Right cardiac atrium (tissue), 5 donors: ENCODE measurements around the gene TCP1. TPM values are rescaled to one million over a fixed set of nuclear protein-coding genes. Genes with fewer than 3 reads are reported as not detected.

Experiments
- ATAC-seq, 2 donors: fragments of 200-7000 bp; cut with Tn5 transposase; one replicate each; pipeline versions ENCODE4 v1.8.0 to v1.9.1; 2020; ENCODE audit warnings: moderate library complexity in 2 of 2, mild to moderate bottlenecking in 1 of 2
- DNase-seq, 3 donors: peaks; one replicate each; pipeline ENCODE4 v3.0.0-alpha.2; 2020
- H3K27ac ChIP-seq: one replicate; pipeline ENCODE4 v1.5.1; 2013; ENCODE audit warnings: mild to moderate bottlenecking, low read length, control low read depth, moderate library complexity
- H3K27me3 ChIP-seq: one replicate; pipeline ENCODE4 v1.6.1; 2013; ENCODE audit not compliant: control insufficient read depth, insufficient read depth
- H3K4me1 ChIP-seq: one replicate; pipeline ENCODE4 v1.6.1; 2013; ENCODE audit warnings: low read length; ENCODE audit not compliant: control insufficient read depth, insufficient read depth
- H3K4me3 ChIP-seq: one replicate; pipeline ENCODE4 v1.5.1; 2013; ENCODE audit warnings: low read length, control low read depth
- H3K9me3 ChIP-seq: one replicate; pipeline ENCODE4 v1.6.1; 2013; ENCODE audit warnings: low read length; ENCODE audit not compliant: control insufficient read depth
- WGBS: extraction: QIAGEN DNeasy Blood & Tissue Kit; methylation state at CpG from one replicate; pipeline ENCODE4 v1.1.7; 2013; 5-methylcytosine and 5-hydroxymethylcytosine counted together
- intact Hi-C, 4 donors: fragments of 100-400 bp; cut with DNase I; formaldehyde crosslinking; loops; one replicate each; pipeline versions ENCODE4 v1.11.0 to v1.14.0; 2022 to 2023
- long read RNA-seq, 4 donors: library from polyadenylated mRNA; unstranded; transcript quantifications; one replicate each; pipeline ENCODE4 v2.0.0, GENCODE V29; 2020 to 2021
- polyA plus RNA-seq: library from polyadenylated mRNA; stranded (reverse); fragments of 200-250 nt; gene quantifications from one replicate; pipeline ENCODE4 v1.2.3, GENCODE V29; 2013
- total RNA-seq, 4 donors: library from RNA; stranded (reverse); fragmentation: NEBNext Ultra II Directional; extraction: Animal tissue kit (Norgen Biotek cat#: 25700); gene quantifications; one replicate each; pipeline ENCODE4 v1.2.1, GENCODE V29; 2021
- donor health status: healthy with polysubstance abuse.
- donor health status: DM: no; HTN: yes; CAD: no.
- donor health status: DM: no; HTN: no; CAD: no.
- donor health status: DM: no; HTN: yes; CAD: no; lungs with severe emphysema.
- donor health status: DM: yes; HTN: yes; CAD: no.

Gene TCP1
- 100 to 1,000 TPM; 134 to 161 (median 145) TPM for total RNA-seq
- 123 TPM for polyA plus RNA-seq
- long read RNA-seq, donor 1, transcript TCP1-201 (12 exons, 2,499 nt), result major isoform, 399 of 429 reads
- long read RNA-seq, donor 1, transcript TCP1-202 (11 exons, 1,878 nt), result minor isoform, 5 of 429 reads
- long read RNA-seq, donor 1, partial matches to known transcripts, result 20 of 429 reads
- long read RNA-seq, donor 1, other reads (novel, unspliced or antisense), result 5 of 429 reads
- long read RNA-seq, donor 2, transcript TCP1-201 (12 exons, 2,499 nt), result major isoform, 131 of 145 reads
- long read RNA-seq, donor 2, partial matches to known transcripts, result 6 of 145 reads
- long read RNA-seq, donor 2, other reads (novel, unspliced or antisense), result 4 of 145 reads
- long read RNA-seq, donor 3, transcript TCP1-202 (11 exons, 1,878 nt), result minor isoform, 13 of 709 reads
- long read RNA-seq, donor 3, transcript TCP1-201 (12 exons, 2,499 nt), result major isoform, 650 of 709 reads
- long read RNA-seq, donor 3, partial matches to known transcripts, result 20 of 709 reads
- long read RNA-seq, donor 3, other reads (novel, unspliced or antisense), result 26 of 709 reads
- long read RNA-seq, donor 4, transcript TCP1-201 (12 exons, 2,499 nt), result major isoform, 110 of 117 reads
- long read RNA-seq, donor 4, partial matches to known transcripts, result 3 of 117 reads
- long read RNA-seq, donor 4, other reads (novel, unspliced or antisense), result 3 of 117 reads

- Histone ChIP-seq H3K9me3 (no peaks in the 10 kb centered on the region), H3K4me3 (peak within 1 kb of the TSS; percentile 87), H3K4me1 (peaks cover 8% of the 10 kb centered on the region), H3K27me3 (no peaks in the 10 kb centered on the region), H3K27ac (peak within 1 kb of the TSS; percentile 97)
- intact Hi-C loops, result loop anchor here in 2 of 4 donors (5.0 kb wide), 2 partner anchors 62 to 97 kb away; partner anchors contain the start of genes SOD2 (in 1 of the 2) and WTAP (in 1 of the 2)
- under 1% methylated on average over 64 of the region's 64 CpGs for WGBS
- peak; percentile 99 to 100 (median 100) for DNase-seq
- peak; percentile 95 for ATAC-seq
Observed at GRCh38 chr6:159789377-159790148, at the start of gene TCP1. Gene TCP1 (minus strand): TSS chr6:159789602. CDS start chr6:159789468, 134 bp downstream.

GRCh38 chr6:159838020-159838744 lies 48.8 kb upstream of the TCP1 start:
- 86% methylated on average over 7 of the region's 7 CpGs for WGBS
- H3K9me3 ChIP-seq, result no peaks in the 10 kb centered on the region
- ATAC-seq, result no peak
- no peaks in the 10 kb centered on the region for H3K4me1 ChIP-seq
- H3K27me3 ChIP-seq, result no peaks in the 10 kb centered on the region
- H3K4me3 ChIP-seq, result no peak overlapping the region
- no peak overlapping the region for H3K27ac ChIP-seq
- DNase-seq, result no peak
- intact Hi-C loops, result no loop called here

- H3K27ac ChIP-seq, result no peak overlapping the region
- H3K4me1 ChIP-seq, result no peaks in the 10 kb centered on the region
- H3K4me3 ChIP-seq, result no peak overlapping the region
- no peaks in the 10 kb centered on the region for H3K27me3 ChIP-seq
- no peak for DNase-seq
- ATAC-seq, result no peak
- WGBS, result 75% methylated on average over 8 of the region's 8 CpGs
- H3K9me3 ChIP-seq, result no peaks in the 10 kb centered on the region
- intact Hi-C loops, result no loop called here
Observed at GRCh38 chr6:159837511-159837910, 48.1 kb upstream of the TCP1 start.

GRCh38 chr6:159836718-159837490 lies 47.5 kb upstream of the TCP1 start:
- H3K4me3 ChIP-seq, result peak overlapping the region; percentile 40
- ATAC-seq (peak; percentile 63 to 64), DNase-seq (peak; percentile 51 to 83 (median 59))
- H3K4me1 ChIP-seq, result no peaks in the 10 kb centered on the region
- intact Hi-C loops, result no loop called here
- no peaks in the 10 kb centered on the region for H3K9me3 ChIP-seq
- WGBS, result 58% methylated on average over 29 of the region's 29 CpGs
- peak overlapping the region; percentile 75 for H3K27ac ChIP-seq
- H3K27me3 ChIP-seq, result no peaks in the 10 kb centered on the region

GRCh38 chr6:159833997-159834603 lies 44.7 kb upstream of the TCP1 start:
- H3K9me3 ChIP-seq, result no peaks in the 10 kb centered on the region
- H3K4me1 ChIP-seq, result no peaks in the 10 kb centered on the region
- ATAC-seq (no peak), DNase-seq (no peak)
- 92% methylated on average over 5 of the region's 5 CpGs for whole genome bisulfite sequencing
- no peak overlapping the region for H3K27ac ChIP-seq
- intact Hi-C loops, result no loop called here
- no peak overlapping the region for H3K4me3 ChIP-seq
- no peaks in the 10 kb centered on the region for H3K27me3 ChIP-seq

GRCh38 chr6:159833556-159833955 lies 44.2 kb upstream of the TCP1 start:
- Histone ChIP-seq H3K9me3 (no peaks in the 10 kb centered on the region), H3K4me1 (no peaks in the 10 kb centered on the region), H3K27me3 (no peaks in the 10 kb centered on the region), H3K4me3 (no peak overlapping the region), H3K27ac (no peak overlapping the region)
- DNase-seq (no peak), ATAC-seq (no peak)
- intact Hi-C loops, result no loop called here
- WGBS, result 67% methylated on average over 2 of the region's 2 CpGs

GRCh38 chr6:159832946-159833345 lies 43.5 kb upstream of the TCP1 start:
- H3K4me3 ChIP-seq, result no peak overlapping the region
- no peaks in the 10 kb centered on the region for H3K27me3 ChIP-seq
- H3K4me1 ChIP-seq, result no peaks in the 10 kb centered on the region
- no peak for DNase-seq
- H3K9me3 ChIP-seq, result no peaks in the 10 kb centered on the region
- no peak for ATAC-seq
- no peak overlapping the region for H3K27ac ChIP-seq
- intact Hi-C loops, result no loop called here
- 74% methylated on average over 4 of the region's 4 CpGs for WGBS

- intact Hi-C loops, result no loop called here
- 86% methylated on average over 4 of the region's 4 CpGs for WGBS
- Histone ChIP-seq H3K27me3 (no peaks in the 10 kb centered on the region), H3K4me1 (no peaks in the 10 kb centered on the region), H3K4me3 (no peak overlapping the region), H3K27ac (no peak overlapping the region), H3K9me3 (no peaks in the 10 kb centered on the region)
- ATAC-seq (no peak), DNase-seq (no peak)
Observed at GRCh38 chr6:159831373-159831679, 41.9 kb upstream of the TCP1 start.

GRCh38 chr6:159830501-159831372 lies 41.3 kb upstream of the TCP1 start:
- H3K4me1 ChIP-seq, result no peaks in the 10 kb centered on the region
- intact Hi-C loops, result no loop called here
- WGBS, result 63% methylated on average over 11 of the region's 11 CpGs
- ATAC-seq (peak in 1 of 2 donors; percentile 23), DNase-seq (peak in 1 of 3 donors; percentile 40)
- H3K27me3 ChIP-seq, result no peaks in the 10 kb centered on the region
- no peak overlapping the region for H3K4me3 ChIP-seq
- no peaks in the 10 kb centered on the region for H3K9me3 ChIP-seq
- H3K27ac ChIP-seq, result no peak overlapping the region
